ENCODE data around the gene TRIM34. TPM values are rescaled to one million over a fixed set of nuclear protein-coding genes. Genes with fewer than 3 reads are reported as not detected.

TRIM34 gene
- total and polyA plus RNA-seq, 2 of the 8 experiments (the other 6 are each of a cell fraction or from before 2014, with no cell fraction given) = 0.76 to 5.8 TPM

DNA sequence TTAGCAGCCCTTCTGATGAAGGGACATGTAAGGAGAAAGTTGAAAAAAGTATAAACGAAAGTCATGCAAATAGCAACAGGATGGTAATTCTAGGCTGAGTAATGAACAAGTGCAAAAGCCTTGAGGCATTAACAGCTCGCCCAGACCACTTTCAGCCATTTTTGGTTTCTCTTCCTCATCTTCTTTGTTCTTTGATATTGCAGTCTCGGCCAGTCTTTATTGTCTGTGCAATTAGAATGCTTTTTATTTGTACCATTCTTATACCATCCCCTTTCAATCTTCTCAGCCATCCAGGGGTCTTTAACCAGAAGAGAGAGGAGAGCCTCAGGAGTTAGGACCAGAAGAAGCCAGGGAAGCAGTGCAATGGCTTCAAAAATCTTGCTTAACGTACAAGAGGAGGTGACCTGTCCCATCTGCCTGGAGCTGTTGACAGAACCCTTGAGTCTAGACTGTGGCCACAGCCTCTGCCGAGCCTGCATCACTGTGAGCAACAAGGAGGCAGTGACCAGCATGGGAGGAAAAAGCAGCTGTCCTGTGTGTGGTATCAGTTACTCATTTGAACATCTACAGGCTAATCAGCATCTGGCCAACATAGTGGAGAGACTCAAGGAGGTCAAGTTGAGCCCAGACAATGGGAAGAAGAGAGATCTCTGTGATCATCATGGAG, 7.3 kb downstream of the TRIM34 start (continued):
- TF ChIP-seq, protein P1, sequence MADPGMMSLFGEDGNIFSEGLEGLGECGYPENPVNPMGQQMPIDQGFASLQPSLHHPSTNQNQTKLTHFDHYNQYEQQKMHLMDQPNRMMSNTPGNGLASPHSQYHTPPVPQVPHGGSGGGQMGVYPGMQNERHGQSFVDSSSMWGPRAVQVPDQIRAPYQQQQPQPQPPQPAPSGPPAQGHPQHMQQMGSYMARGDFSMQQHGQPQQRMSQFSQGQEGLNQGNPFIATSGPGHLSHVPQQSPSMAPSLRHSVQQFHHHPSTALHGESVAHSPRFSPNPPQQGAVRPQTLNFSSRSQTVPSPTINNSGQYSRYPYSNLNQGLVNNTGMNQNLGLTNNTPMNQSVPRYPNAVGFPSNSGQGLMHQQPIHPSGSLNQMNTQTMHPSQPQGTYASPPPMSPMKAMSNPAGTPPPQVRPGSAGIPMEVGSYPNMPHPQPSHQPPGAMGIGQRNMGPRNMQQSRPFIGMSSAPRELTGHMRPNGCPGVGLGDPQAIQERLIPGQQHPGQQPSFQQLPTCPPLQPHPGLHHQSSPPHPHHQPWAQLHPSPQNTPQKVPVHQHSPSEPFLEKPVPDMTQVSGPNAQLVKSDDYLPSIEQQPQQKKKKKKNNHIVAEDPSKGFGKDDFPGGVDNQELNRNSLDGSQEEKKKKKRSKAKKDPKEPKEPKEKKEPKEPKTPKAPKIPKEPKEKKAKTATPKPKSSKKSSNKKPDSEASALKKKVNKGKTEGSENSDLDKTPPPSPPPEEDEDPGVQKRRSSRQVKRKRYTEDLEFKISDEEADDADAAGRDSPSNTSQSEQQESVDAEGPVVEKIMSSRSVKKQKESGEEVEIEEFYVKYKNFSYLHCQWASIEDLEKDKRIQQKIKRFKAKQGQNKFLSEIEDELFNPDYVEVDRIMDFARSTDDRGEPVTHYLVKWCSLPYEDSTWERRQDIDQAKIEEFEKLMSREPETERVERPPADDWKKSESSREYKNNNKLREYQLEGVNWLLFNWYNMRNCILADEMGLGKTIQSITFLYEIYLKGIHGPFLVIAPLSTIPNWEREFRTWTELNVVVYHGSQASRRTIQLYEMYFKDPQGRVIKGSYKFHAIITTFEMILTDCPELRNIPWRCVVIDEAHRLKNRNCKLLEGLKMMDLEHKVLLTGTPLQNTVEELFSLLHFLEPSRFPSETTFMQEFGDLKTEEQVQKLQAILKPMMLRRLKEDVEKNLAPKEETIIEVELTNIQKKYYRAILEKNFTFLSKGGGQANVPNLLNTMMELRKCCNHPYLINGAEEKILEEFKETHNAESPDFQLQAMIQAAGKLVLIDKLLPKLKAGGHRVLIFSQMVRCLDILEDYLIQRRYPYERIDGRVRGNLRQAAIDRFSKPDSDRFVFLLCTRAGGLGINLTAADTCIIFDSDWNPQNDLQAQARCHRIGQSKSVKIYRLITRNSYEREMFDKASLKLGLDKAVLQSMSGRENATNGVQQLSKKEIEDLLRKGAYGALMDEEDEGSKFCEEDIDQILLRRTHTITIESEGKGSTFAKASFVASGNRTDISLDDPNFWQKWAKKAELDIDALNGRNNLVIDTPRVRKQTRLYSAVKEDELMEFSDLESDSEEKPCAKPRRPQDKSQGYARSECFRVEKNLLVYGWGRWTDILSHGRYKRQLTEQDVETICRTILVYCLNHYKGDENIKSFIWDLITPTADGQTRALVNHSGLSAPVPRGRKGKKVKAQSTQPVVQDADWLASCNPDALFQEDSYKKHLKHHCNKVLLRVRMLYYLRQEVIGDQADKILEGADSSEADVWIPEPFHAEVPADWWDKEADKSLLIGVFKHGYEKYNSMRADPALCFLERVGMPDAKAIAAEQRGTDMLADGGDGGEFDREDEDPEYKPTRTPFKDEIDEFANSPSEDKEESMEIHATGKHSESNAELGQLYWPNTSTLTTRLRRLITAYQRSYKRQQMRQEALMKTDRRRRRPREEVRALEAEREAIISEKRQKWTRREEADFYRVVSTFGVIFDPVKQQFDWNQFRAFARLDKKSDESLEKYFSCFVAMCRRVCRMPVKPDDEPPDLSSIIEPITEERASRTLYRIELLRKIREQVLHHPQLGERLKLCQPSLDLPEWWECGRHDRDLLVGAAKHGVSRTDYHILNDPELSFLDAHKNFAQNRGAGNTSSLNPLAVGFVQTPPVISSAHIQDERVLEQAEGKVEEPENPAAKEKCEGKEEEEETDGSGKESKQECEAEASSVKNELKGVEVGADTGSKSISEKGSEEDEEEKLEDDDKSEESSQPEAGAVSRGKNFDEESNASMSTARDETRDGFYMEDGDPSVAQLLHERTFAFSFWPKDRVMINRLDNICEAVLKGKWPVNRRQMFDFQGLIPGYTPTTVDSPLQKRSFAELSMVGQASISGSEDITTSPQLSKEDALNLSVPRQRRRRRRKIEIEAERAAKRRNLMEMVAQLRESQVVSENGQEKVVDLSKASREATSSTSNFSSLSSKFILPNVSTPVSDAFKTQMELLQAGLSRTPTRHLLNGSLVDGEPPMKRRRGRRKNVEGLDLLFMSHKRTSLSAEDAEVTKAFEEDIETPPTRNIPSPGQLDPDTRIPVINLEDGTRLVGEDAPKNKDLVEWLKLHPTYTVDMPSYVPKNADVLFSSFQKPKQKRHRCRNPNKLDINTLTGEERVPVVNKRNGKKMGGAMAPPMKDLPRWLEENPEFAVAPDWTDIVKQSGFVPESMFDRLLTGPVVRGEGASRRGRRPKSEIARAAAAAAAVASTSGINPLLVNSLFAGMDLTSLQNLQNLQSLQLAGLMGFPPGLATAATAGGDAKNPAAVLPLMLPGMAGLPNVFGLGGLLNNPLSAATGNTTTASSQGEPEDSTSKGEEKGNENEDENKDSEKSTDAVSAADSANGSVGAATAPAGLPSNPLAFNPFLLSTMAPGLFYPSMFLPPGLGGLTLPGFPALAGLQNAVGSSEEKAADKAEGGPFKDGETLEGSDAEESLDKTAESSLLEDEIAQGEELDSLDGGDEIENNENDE (IDR thresholded peaks at IDR 0.05; ENCODE audit: insufficient replicate concordance, low read length) = no peak
- no peak for TF ChIP-seq MAX (IDR thresholded peaks at IDR 0.05)
- TF ChIP-seq CHD1 (IDR thresholded peaks at IDR 0.05; ENCODE audit: low read depth, low read length) = no peak
- TF ChIP-seq BRCA1 (IDR thresholded peaks at IDR 0.05; ENCODE audit: low read depth, low read length) = no peak
- no peak for TF ChIP-seq SRF (IDR thresholded peaks at IDR 0.05; ENCODE audit: low read depth, low read length)
